GM18505 (cell line): Measurements from ENCODE around the gene GPR87.

ENCODE experiments used
- ATAC-seq: cut with Tn5 transposase; IDR thresholded peaks from one replicate; pipeline ENCODE4 v1.9.1; 2021; ENCODE audit not compliant: unreplicated experiment
- POLR2A ChIP-seq: IDR thresholded peaks from 4 replicates; pipeline ENCODE4 v1.6.1; 2011; ENCODE audit warnings: borderline replicate concordance; ENCODE audit not compliant: insufficient read depth, insufficient read length; ENCODE audit errors: extremely low read depth

The GPR87 gene

DNA sequence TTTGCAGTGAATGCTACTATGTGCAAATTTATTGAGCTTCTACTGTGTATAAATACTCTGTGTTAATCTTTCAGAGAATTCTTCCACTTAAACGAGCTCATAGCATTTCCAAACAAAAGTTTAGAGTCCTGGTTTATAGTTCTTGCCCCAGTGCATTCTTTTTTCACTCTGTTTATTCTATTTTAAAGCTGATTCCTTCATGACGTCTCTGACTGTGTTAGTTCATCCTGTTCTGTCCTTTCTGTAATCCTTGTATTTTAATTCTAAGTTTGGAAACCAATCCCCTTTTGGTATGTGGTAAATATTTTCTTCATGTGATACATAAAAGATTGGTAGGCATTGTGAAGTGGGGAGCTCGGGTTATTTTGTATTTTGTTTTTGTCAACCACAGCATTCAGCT, 57.0 kb downstream of the GPR87 start:
- no peak for ATAC-seq
- no peak for TF ChIP-seq POLR2A

- ATAC-seq: no peak
- TF ChIP-seq POLR2A: no peak
These were observed 59.9 kb downstream of the GPR87 start for GRCh38 chr3:151256749-151257148.

DNA sequence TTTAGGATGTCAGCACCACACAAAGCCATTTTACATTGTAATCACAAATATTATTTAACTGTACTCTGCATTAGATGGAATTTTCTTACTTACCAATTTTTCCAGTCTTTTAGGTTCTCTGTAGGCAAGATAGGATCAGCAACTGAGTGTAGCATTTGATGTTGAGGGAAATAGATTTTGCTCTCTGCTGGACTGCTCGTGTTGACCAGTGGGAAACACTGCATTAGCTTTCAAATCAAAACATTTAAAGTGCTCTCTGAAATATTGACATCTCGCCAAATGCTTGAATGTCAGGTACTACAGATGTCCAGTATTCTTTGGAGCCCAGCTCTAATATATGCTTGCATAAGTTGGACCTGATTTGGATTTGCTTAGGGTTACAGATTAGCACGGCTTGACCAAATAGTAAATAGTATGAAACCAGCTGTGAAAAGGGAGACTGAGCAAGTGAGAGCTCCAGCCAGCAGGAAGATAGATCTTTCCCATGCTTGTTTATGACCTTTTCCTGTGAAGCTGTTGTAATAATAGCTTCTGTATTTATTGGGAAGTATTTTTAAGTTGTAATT, 67.8 kb downstream of the GPR87 start:
- TF ChIP-seq POLR2A: no peak
- ATAC-seq: no peak
